NCI-H460 (cell line): ENCODE data around the gene DPYSL5. TPM values are rescaled to one million over a fixed set of nuclear protein-coding genes. Genes with fewer than 3 reads are reported as not detected.
"Not testable (repeated sequence)": the region's sequence is repeated elsewhere in the genome, so short reads cannot be mapped to it uniquely, and the experiment has no call there.

Experiments
- DNase-seq: peaks from one replicate; pipeline ENCODE4 v3.0.0-alpha.2; 2016; ENCODE audit warnings: low read depth; ENCODE audit errors: extremely low read depth
- polyA plus RNA-seq: library from polyadenylated mRNA; depleted of rRNA; stranded (reverse); fragments of >200 nt; gene quantifications from 2 replicates; pipeline ENCODE4 v1.2.3, GENCODE V29; 2014; cell fraction: nucleus; rRNA removed
- total RNA-seq: library from RNA; depleted of rRNA; stranded (reverse); fragments of >200 nt; shearing (Covaris generic); gene quantifications from 2 replicates; pipeline ENCODE4 v1.2.3, GENCODE V29; 2014; rRNA removed

DPYSL5 gene
- 0.02 TPM in 1 of 2 replicates, not detected in the other for total RNA-seq
- 0.16 and 0.32 TPM in 2 replicates for polyA plus RNA-seq

DNA sequence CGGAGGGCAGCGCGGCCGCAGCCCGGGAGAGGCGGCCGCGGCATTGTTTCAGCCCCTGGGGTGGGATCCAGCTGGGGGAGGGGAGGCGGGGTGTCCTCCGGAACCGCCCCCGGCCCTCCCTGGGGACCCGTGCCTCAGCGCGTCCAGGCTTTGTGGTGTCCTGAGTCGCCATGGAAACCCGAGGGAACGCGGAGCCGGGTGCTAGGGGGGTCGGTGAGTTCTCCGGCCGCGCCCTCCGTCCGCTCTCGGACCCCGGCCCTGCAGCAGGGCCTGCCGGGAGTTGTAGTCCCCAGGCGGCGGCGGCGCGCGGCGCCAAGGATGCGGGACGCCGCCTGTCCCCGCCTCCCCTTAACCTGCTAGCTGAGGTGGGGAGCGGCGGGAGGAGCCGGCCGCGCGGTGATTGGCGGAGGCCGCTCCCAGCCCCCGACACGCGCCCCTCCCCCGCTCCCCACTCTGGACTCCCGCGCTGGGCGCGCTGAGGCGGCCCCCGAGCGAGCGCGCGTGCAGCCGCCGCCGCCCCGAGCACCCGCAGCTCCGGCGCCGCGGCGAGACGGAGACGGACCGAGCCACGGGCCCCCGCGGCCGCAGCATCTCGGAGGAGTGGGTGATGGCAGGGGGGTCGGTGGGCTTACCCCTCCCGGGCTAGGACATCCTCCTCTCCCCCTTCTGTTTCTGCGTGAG is at the start of gene DPYSL5:
DPYSL5 (plus strand) TSS at position 478 of the 681 bp plus-strand sequence. CDS start 50,368 bp downstream, outside the sequence.
- DNase-seq, result no peak

DNA sequence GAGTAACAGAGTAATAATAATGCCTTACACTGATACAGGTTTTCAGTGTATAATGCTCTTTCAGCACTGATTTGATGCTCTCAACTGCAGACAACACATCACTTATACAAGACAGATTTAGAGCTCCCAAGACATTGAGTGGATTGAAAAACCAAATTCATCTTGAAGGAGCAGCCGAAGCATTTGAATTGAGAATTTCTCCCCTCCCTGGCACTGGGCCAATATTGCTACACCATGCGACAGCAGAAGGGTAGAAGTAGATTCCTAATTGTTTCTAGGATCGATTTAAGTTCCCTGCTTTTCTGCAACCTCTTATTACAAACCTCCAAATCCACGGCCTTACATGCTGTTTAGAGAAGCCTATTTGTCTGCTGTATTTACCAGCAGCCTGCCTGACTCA is 46.6 kb upstream of the DPYSL5 start:
- no peak for DNase-seq

DNA sequence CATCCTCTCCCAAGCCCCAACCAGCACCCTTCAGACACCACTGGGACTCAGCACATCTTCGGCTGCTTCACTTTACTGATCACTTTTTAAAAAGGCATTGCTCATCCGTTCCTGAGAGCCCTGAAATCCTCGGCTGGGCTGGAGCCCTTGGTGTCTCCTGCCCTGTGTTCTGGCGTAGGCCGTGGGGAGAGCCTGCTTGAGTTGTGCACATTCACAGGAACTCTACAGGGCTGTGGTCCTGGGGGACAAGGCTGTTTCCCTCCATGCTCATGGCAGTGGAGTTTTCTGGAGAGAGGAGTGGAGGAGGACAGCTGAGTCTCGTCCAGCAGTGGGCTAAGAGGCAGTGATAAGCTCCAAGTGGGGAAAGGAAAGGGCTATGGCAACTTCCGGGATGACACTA is 46.1 kb upstream of the DPYSL5 start:
- DNase-seq, result no peak

GRCh38 chr2:26805241-26805676 is 42.7 kb upstream of the DPYSL5 start:
- DNase-seq, result no peak

- DNase-seq, result no peak
Observed at GRCh38 chr2:26807788-26808460, 40.0 kb upstream of the DPYSL5 start.

DNA sequence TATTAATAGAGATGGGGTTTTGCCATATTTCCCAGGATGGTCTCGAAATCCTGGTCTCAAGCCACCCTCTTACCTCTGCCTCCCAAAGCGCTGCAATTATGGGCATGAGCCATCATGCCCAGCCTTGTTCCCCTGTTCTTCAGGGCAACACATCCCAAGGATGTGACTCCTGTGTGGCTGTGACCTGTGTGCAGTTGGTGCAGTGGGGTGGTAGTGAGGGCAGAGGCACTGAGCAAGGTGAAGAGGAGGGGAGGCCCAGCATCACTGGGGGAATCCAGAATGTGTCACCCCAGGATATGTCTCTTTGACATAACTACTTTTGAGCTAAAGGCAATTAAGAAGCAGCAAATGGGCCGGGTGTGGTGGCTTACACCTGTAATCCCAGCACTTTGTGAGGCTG is 38.7 kb upstream of the DPYSL5 start:
- no peak for DNase-seq

DNA sequence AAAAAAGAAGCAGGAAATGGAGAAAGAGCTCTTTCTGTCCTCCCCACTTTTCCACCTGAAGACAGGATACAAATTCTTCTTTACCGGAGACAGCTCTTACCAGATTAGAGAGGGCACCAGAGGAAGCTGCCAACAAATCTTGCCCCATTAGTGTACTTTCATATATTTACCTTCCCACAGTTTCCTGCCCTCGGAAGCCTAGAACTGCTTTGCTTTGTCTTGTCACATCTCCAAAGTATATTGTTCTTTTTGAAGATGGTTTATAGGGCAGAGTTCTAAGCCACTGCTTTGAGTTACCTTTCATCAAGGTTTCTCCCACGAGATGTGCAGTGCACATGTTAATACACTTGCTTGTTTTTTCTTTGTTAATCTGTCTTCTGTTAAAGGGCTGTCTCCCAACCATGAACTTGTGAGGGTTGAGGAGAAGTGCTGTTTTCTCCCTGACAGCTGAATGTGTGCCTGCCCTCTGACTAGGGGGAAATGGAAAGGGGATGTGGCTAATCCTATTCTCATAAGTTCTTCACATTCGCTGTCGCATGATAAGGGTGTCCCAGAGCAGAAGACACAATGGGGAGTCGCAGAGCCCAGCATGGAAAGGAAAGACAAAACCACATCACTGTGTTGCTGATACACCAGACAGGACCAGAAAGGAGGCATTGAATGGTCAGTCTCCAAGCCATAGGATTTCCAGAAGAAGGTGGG is 37.9 kb upstream of the DPYSL5 start:
- no peak for DNase-seq

DNA sequence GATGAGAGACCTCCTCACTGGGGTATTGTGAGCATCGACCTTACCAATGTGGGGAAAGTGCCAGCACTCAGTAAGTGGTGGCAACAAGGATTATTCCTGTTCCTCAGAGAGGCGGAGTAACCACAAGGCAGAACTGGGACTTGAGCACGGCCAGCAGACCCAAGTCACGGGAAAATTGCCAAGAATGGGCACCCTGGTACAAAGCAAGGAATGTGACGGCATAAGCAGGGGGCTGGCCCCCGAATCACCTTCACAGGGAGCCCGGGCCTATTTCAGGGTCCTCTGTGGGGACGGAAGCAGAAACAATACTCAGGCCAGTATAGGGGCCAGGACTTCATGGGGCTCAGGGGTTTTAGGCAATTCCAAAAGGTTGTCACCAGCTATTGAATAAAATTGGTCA is 36.7 kb upstream of the DPYSL5 start:
- DNase-seq, result no peak

GRCh38 chr2:26811791-26812694 is 35.9 kb upstream of the DPYSL5 start:
- no peak for DNase-seq

- no peak for DNase-seq
Observed at GRCh38 chr2:26812731-26813130, 35.2 kb upstream of the DPYSL5 start.

- DNase-seq, result not testable (repeated sequence)
Observed at GRCh38 chr2:26814072-26814765, 33.7 kb upstream of the DPYSL5 start.

DNA sequence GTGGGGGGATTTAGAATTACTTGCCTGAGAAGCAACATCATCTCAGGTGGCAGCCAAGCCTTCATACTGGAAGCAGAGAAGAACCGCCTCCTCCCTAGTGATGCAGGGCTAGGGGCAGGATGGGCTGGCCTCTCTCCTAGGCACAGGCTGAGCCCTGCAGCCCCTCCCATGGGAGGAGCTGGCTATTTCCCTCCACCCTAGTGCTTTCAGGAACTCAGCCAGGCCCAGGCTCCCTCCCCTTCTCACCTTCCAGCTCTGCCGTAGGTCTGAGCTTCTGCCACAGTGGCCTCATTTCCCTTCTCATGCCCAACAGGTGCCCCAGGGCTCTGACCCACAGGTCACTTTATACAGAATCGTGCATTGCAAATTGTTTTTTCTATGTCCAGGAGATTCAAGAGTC is 31.0 kb upstream of the DPYSL5 start:
- DNase-seq, result no peak

- no peak for DNase-seq
Observed at GRCh38 chr2:26818255-26818654, 29.7 kb upstream of the DPYSL5 start.

DNA sequence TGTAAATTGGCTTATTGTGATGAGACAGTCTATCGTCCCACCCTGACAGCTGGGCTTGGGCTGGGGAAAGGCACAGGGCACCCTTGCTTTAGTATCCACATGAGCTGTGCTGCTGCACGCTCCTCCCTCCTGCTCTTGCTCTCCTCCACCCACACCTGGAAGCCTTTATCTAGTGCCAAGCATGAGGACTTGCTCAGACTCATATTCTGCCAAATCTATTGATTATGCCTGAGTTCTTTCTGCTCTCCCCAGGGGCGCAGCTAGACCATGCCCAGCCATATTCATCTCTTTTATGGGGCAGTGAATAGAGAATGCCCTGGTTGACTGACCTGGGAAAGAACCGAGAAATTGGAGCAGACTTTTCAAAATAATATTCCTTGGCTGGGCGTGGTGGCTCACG is 29.0 kb upstream of the DPYSL5 start:
- DNase-seq, result no peak

DNA sequence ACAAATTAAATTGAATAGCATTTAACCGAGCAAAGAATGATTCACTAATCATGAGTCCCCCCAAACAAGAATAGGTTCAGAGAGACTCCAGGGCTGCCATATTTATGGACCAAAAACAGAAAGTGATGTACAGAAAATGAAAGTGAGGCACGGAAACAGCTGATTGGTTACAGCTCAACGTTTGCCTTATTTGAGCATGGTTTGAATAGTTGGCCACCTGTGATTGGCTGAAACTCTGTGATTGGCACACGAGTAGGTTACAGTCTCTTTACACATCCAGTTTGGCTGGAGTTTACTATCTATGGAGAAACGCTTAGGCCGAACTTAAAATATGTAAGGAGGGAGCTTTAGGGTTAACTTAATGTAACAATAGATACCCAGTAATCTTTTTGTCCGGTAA is 27.0 kb upstream of the DPYSL5 start:
- no peak for DNase-seq

DNA sequence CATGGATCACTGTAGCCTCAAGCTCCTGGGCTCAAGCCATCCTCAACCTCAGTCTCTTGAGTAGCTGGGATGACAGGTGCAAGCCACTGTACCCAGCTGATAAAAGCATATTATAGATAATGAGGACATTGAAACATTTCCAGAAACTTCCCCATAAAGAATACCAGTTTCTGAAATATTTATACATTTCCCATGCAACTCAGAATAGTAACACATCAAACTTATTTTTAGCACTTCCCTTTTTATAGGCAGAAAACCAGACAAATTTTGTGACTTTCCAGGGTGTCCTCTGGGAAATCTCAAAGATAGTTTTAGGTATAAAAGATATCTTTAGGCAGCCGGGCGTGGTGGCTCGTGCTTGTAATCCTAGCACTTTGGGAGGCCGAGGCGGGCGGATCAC is 25.1 kb upstream of the DPYSL5 start:
- no peak for DNase-seq

DNA sequence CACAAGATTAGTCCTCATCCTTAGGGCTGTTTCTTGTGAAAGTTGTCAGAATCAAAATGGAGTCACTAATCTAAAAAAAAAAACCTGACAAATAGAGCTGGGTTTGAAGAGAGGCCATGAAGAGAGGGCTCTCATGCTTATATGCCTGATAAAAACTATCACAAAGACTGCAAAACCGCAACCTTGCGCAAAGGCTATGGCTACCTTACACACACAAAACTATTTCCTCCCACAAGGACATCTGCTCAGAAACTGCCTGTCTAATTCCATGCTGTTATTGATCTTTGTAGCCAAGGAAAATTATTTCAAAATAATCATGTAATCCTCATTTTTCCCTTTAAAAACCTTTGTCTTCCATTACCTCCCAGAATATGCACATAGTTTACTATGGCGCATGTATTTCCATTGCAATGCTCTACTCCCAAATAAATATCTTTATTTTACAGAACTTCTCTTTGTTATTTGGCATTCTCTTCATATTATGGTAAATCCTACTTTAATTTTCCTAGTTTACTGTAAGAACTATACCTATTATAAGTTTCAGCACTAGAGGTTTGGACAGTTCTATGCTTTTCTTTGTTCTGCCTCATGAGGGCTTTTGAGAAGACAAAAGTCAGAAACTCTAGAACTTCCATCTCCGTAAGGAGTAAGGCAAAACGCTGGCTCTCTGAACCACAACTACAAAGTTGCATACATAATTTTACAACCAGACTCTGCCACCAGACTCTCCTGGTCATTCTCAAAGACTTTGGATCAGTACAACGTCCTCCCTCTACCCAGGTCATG is 9.6 kb upstream of the DPYSL5 start:
- DNase-seq, result peak; percentile 9

DNA sequence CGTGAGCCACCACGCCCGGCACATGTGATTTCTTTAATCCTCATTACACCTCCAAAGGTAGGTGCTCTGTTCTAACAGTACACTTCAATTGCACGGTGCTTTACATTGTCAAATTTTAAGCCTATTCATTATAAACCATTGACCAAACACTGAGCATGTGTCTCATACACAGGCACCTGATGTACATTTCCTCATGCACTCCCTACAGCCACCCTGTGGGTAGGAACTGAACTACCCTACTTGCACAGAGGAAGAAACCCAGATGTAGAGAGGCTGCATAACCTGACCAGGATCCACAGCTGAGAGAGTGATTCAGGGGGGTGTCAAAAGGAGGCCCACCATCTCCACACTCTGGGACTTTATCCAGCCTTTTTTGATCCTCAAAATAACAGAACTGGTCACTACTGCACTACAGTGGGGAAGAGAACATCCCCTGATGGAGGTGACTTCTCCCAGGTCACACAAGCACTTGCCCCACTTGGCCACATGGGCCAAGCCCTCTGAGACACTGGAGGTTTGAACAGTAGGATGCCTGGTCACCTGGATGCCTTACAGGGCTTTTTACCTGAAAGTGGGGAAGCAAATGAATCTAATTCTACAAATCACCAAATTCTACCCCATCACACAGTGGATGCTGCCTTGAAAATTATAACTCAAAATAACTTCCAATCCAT is 6.9 kb upstream of the DPYSL5 start:
- DNase-seq, result no peak

GRCh38 chr2:26843041-26843440 is 4.9 kb upstream of the DPYSL5 start:
- DNase-seq, result no peak
